Measurements from ENCODE around the gene BCL11A. TPM values are rescaled to one million over a fixed set of nuclear protein-coding genes. Genes with fewer than 3 reads are reported as not detected.

Gene BCL11A
- total and polyA plus RNA-seq, 4 donors: 0.08 to 8.5 (median 0.47) TPM

- Histone ChIP-seq H3K4me1 (ENCODE audit: control insufficient read depth in 4 of 4, insufficient read depth in 4 of 4, low read length in 3 of 4) (peaks cover 0 to 8% (median 0%) of the 10 kb centered on the region in 4 donors), H3K36me3 (ENCODE audit: control insufficient read depth in 4 of 4, insufficient read depth in 3 of 4, low read depth in 1 of 4, low read length in 3 of 4) (no peaks in the 10 kb centered on the region), H3K27ac (ENCODE audit: low read depth in 1 of 2, low read length in 2 of 2) (no peak overlapping the region), H3K9me3 (ENCODE audit: control insufficient read depth in 4 of 4, low read length in 3 of 4) (no peaks in the 10 kb centered on the region), H3K9ac (ENCODE audit: low read depth in 1 of 2, low read length in 2 of 2) (no peak overlapping the region), H3K27me3 (ENCODE audit: control insufficient read depth in 4 of 4, insufficient read depth in 4 of 4, low read length in 3 of 4) (no peaks in the 10 kb centered on the region), H3K4me3 (ENCODE audit: low read depth in 1 of 3, low read length in 3 of 3) (no peak overlapping the region)
- TF ChIP-seq RAD21 (IDR thresholded peaks at IDR 0.05): no peak
- TF ChIP-seq HNF4G (IDR thresholded peaks at IDR 0.05): no peak
- WGBS: 93% methylated on average over 9 of the region's 9 CpGs
- no peak for DNase-seq (ENCODE audit: low spot score)
These were observed 32.4 kb downstream of the BCL11A start for GRCh38 chr2:60520917-60521539.

GRCh38 chr2:60520151-60520876 lies 33.1 kb downstream of the BCL11A start:
- Histone ChIP-seq H3K36me3 (ENCODE audit: control insufficient read depth in 4 of 4, insufficient read depth in 3 of 4, low read depth in 1 of 4, low read length in 3 of 4) (no peaks in the 10 kb centered on the region), H3K9ac (ENCODE audit: low read depth in 1 of 2, low read length in 2 of 2) (no peak overlapping the region), H3K9me3 (ENCODE audit: control insufficient read depth in 4 of 4, low read length in 3 of 4) (no peaks in the 10 kb centered on the region), H3K4me3 (ENCODE audit: low read depth in 1 of 3, low read length in 3 of 3) (no peak overlapping the region), H3K4me1 (ENCODE audit: control insufficient read depth in 4 of 4, insufficient read depth in 4 of 4, low read length in 3 of 4) (peaks cover 0 to 8% (median 0%) of the 10 kb centered on the region in 4 donors), H3K27me3 (ENCODE audit: control insufficient read depth in 4 of 4, insufficient read depth in 4 of 4, low read length in 3 of 4) (no peaks in the 10 kb centered on the region), H3K27ac (ENCODE audit: low read depth in 1 of 2, low read length in 2 of 2) (no peak overlapping the region)
- no peak for DNase-seq (ENCODE audit: low spot score)
- TF ChIP-seq RXRA (IDR thresholded peaks at IDR 0.05) (no peak), SP1 (IDR thresholded peaks at IDR 0.05) (no peak), REST (IDR thresholded peaks at IDR 0.05) (no peak), GABPA (IDR thresholded peaks at IDR 0.05 in 1 of 2, conservative IDR thresholded peaks at IDR 0.05 in 1 of 2) (no peak), HNF4G (IDR thresholded peaks at IDR 0.05) (no peak), JUND (IDR thresholded peaks at IDR 0.05) (no peak), ATF3 (IDR thresholded peaks at IDR 0.05) (no peak), RAD21 (IDR thresholded peaks at IDR 0.05) (no peak), HNF4A (conservative IDR thresholded peaks at IDR 0.05) (no peak), EGR1 (IDR thresholded peaks at IDR 0.05; ENCODE audit: low read depth in 2 of 2) (no peak), YY1 (IDR thresholded peaks at IDR 0.05) (no peak)
- WGBS: 90% methylated on average over 8 of the region's 8 CpGs

GRCh38 chr2:60519231-60519863 lies 34.1 kb downstream of the BCL11A start:
- Histone ChIP-seq H3K9me3 (ENCODE audit: control insufficient read depth in 4 of 4, low read length in 3 of 4) (no peaks in the 10 kb centered on the region), H3K36me3 (ENCODE audit: control insufficient read depth in 4 of 4, insufficient read depth in 3 of 4, low read depth in 1 of 4, low read length in 3 of 4) (no peaks in the 10 kb centered on the region), H3K9ac (ENCODE audit: low read depth in 1 of 2, low read length in 2 of 2) (no peak overlapping the region), H3K4me1 (ENCODE audit: control insufficient read depth in 4 of 4, insufficient read depth in 4 of 4, low read length in 3 of 4) (peaks cover 0 to 8% (median 0%) of the 10 kb centered on the region in 4 donors), H3K4me3 (ENCODE audit: low read depth in 1 of 3, low read length in 3 of 3) (no peak overlapping the region), H3K27me3 (ENCODE audit: control insufficient read depth in 4 of 4, insufficient read depth in 4 of 4, low read length in 3 of 4) (no peaks in the 10 kb centered on the region), H3K27ac (ENCODE audit: low read depth in 1 of 2, low read length in 2 of 2) (no peak overlapping the region)
- TF ChIP-seq MAX (IDR thresholded peaks at IDR 0.05) (no peak), FOXA1 (IDR thresholded peaks at IDR 0.05) (no peak), REST (IDR thresholded peaks at IDR 0.05) (no peak), HNF4G (IDR thresholded peaks at IDR 0.05) (no peak), ATF3 (IDR thresholded peaks at IDR 0.05) (no peak), YY1 (IDR thresholded peaks at IDR 0.05) (no peak), ZBTB33 (IDR thresholded peaks at IDR 0.05) (no peak), JUND (IDR thresholded peaks at IDR 0.05) (no peak), HNF4A (conservative IDR thresholded peaks at IDR 0.05) (no peak), RXRA (IDR thresholded peaks at IDR 0.05) (no peak), SP1 (IDR thresholded peaks at IDR 0.05) (no peak), EGR1 (IDR thresholded peaks at IDR 0.05; ENCODE audit: low read depth in 2 of 2) (no peak)
- 65% methylated on average over 7 of the region's 7 CpGs for WGBS
- DNase-seq (ENCODE audit: low spot score): no peak

All from liver (tissue), 9 donors.